ENCODE results near the gene BCL10.

DNA sequence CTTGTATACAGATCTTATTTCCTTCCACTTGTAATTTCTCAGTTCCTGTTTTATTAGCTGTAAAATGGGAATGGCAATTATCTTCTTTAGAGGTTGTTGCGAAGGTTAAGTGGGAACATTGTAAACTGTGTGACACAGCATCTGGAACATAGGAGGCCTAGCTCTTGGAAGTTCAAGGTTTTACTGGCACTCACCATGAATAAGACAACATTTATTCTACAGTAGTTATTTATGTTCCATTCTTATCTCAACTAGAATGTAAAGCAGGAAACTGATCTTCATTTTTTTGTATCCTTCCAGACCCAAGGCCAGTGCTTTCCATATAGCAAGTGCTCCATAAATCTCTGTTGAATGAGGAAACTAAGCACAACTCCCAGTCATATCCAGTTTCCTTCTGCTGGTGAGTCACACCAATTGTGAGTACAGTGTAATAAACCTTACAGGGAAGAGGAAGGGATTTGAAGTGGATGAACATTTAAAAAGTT, 1.4 kb downstream of the BCL10 start:
- no peak for TF ChIP-seq CTCF (IDR thresholded peaks at IDR 0.05; ENCODE audit: poor library complexity, severe bottlenecking)
- TF ChIP-seq, protein P1, sequence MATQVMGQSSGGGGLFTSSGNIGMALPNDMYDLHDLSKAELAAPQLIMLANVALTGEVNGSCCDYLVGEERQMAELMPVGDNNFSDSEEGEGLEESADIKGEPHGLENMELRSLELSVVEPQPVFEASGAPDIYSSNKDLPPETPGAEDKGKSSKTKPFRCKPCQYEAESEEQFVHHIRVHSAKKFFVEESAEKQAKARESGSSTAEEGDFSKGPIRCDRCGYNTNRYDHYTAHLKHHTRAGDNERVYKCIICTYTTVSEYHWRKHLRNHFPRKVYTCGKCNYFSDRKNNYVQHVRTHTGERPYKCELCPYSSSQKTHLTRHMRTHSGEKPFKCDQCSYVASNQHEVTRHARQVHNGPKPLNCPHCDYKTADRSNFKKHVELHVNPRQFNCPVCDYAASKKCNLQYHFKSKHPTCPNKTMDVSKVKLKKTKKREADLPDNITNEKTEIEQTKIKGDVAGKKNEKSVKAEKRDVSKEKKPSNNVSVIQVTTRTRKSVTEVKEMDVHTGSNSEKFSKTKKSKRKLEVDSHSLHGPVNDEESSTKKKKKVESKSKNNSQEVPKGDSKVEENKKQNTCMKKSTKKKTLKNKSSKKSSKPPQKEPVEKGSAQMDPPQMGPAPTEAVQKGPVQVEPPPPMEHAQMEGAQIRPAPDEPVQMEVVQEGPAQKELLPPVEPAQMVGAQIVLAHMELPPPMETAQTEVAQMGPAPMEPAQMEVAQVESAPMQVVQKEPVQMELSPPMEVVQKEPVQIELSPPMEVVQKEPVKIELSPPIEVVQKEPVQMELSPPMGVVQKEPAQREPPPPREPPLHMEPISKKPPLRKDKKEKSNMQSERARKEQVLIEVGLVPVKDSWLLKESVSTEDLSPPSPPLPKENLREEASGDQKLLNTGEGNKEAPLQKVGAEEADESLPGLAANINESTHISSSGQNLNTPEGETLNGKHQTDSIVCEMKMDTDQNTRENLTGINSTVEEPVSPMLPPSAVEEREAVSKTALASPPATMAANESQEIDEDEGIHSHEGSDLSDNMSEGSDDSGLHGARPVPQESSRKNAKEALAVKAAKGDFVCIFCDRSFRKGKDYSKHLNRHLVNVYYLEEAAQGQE (IDR thresholded peaks at IDR 0.05; ENCODE audit: borderline replicate concordance) = no peak
- TF ChIP-seq EZH2 (IDR thresholded peaks at IDR 0.05; ENCODE audit: borderline replicate concordance, insufficient read depth, low read length, poor library complexity, severe bottlenecking) = no peak
- no peak for TF ChIP-seq TAF1 (IDR thresholded peaks at IDR 0.05; ENCODE audit: low read depth)
